ENCODE data around the gene BPIFB2.

Gene BPIFB2

DNA sequence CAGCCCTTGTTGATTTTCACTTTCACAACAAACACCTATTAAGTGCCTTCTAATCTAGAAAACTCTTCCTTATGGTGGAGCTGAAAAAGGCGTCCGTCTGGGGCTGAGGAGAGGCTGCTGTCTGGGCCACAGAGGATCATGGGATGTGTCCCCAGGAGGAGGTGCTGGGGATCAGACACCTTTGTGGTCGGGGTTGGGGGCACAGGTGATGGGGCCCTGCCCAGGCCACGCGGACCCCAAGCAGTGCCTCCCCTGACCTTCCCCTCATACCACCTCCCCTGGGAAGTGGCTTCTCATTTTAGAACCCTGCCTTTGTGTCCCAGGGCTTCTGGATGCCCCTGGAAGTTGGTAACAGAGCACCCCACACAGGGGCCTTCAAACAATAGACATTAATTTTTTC is 44.3 kb upstream of the BPIFB2 start:
- TF ChIP-seq, protein P1, sequence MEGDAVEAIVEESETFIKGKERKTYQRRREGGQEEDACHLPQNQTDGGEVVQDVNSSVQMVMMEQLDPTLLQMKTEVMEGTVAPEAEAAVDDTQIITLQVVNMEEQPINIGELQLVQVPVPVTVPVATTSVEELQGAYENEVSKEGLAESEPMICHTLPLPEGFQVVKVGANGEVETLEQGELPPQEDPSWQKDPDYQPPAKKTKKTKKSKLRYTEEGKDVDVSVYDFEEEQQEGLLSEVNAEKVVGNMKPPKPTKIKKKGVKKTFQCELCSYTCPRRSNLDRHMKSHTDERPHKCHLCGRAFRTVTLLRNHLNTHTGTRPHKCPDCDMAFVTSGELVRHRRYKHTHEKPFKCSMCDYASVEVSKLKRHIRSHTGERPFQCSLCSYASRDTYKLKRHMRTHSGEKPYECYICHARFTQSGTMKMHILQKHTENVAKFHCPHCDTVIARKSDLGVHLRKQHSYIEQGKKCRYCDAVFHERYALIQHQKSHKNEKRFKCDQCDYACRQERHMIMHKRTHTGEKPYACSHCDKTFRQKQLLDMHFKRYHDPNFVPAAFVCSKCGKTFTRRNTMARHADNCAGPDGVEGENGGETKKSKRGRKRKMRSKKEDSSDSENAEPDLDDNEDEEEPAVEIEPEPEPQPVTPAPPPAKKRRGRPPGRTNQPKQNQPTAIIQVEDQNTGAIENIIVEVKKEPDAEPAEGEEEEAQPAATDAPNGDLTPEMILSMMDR (IDR thresholded peaks at IDR 0.05; ENCODE audit: low read depth, low read length), result no peak
- no peak for DNase-seq (ENCODE audit: extremely low read depth, low read depth)

DNA sequence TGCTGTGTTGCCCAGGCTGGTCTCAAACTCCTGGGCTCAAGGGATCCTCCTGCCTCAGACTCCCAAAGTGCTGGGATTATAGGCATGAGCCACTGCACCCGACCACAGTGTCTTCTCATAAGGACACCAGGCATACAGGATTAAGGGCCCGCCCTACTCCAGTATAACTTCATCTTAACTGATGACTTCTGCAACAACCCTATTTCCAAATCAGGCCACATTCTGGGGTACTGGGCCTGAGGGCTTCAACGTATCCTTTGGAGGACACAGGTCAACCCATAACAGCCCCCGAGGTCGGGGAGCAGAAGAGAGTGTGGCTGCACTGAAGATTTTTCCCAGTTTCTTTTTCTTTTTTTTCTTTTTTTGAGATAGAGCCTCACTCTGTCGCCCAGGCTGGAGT is 42.9 kb upstream of the BPIFB2 start:
- TF ChIP-seq, protein P1 (IDR thresholded peaks at IDR 0.05; ENCODE audit: low read depth, low read length), result no peak
- no peak for DNase-seq (ENCODE audit: extremely low read depth, low read depth)

DNA sequence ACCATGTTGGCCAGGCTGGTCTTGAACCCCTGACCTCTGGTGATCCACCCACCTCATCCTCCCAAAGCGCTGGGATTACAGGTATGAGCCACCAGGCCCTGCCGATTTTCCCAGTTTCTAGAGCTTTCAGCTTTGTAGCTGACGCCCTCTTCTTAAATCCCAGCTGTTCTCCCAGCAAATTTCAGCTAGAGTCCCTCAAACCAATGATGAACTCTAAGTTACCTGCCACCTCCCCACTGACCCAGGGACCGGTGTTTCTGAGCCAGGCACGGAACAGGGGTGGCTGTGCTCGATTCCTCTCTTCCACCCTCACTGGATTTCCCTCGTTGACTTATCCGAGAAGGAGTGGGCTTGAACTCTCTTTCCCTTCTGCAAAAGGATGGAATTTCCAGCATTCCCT is 42.4 kb upstream of the BPIFB2 start:
- DNase-seq (ENCODE audit: extremely low read depth, low read depth), result no peak
- TF ChIP-seq, protein P1 (IDR thresholded peaks at IDR 0.05; ENCODE audit: low read depth, low read length), result no peak

DNA sequence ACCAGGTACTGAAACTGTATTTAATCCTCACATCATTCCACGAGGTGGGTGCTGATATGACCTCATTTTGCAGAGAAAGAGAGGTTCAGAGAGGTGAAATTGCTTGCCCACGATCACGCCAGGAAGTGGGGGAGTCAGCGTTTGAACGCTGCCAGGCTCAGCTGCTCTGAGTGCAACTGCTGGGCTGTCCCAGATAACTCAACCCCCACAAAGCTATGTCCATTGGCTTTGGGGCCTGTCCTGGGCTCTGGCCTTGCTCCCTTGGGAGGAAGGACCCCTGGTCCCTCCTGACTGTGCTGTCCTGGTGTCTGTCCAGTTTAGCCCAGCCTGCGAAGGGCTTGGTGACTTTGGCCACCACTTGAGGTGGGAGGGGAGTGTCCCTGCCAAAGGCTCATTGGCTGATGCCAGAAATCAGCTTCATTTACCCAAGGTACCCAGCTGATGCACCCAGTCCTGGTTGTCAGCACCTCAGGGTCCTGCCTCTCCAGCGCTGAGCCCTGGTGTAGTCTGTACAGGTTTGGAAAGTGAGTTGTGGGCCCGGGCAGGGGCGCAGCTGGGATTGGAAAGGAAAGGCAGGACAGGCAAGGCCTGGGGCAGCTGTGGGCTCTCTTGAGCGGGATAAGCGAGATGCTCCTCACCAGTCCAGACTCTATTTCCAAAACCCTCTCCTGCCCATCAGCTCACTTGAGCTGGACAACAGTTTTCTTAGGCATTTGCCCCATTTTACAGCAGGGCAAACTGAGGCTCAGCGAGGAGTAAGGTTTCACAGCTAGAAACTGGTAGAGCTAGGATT is 41.7 kb upstream of the BPIFB2 start:
- DNase-seq (ENCODE audit: extremely low read depth, low read depth), result no peak

DNA sequence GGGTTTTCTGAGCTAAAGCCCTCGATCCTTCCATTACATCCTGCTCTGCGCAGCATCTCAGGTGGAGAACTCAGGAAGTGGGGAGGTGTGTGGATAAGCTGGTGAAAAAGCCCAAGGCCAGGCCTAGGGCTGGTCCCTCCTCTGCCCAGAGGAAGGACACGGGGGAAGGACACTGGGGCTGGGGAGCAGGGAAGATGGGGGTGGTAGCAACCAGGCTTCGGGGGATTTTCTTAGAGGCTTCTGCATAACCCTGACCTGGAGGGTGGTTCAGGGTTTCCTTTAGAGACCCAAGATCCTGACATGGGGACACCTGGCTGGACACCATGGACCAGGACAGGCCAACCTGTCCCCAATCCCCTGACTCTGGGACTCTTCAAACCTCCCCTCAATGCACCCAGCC is 41.1 kb upstream of the BPIFB2 start:
- DNase-seq (ENCODE audit: extremely low read depth, low read depth), result no peak
- TF ChIP-seq, protein P1 (IDR thresholded peaks at IDR 0.05; ENCODE audit: low read depth, low read length), result no peak

More for the DNA sequence above, 41.7 kb upstream of the BPIFB2 start:
- TF ChIP-seq, protein P1 (IDR thresholded peaks at IDR 0.05; ENCODE audit: low read depth, low read length), result no peak

DNA sequence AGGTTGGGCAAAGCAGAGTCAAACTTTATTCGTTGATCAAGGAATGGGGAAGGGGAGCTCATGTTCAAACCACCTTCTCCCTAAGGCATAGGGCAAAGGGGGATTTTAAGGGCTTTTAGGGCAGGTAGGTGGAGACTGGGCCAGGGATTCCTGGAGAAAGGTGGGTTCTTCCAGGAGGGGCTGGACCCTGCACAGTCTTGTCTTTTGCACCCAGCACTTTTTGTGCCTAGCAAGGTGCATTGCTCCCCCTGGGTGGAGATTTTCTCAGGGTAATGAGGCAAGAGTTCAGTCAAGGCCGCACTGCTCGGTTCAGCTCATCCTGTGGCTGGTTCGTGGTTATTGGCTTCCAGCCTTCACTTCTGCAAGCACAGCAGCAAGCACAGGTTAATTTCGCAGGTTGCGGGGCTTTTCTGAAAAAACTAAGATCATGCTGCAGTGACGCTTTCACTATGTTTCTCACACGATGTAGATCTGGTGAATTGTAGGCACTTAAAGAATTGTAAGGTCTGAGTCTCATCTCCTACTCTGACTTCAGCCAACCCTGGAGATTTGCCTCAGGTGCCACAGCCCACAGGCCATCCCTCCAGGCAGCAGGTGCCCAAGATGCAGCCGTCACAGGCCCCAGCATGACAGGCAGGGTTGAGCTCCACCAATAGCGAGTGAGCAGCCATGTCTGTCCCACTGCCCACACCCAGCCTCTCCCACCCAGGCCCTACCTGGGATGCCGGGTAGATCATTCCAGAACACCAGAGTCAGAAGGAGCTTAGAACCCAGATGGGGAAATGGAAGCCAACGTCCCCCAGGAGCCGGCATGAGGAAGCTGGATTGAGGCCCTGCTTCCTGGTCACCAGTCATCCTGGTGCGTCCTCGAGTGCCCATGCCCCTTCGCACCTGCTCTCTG is 40.4 kb upstream of the BPIFB2 start:
- no peak for DNase-seq (ENCODE audit: extremely low read depth, low read depth)
- TF ChIP-seq, protein P1 (IDR thresholded peaks at IDR 0.05; ENCODE audit: low read depth, low read length), result no peak

DNA sequence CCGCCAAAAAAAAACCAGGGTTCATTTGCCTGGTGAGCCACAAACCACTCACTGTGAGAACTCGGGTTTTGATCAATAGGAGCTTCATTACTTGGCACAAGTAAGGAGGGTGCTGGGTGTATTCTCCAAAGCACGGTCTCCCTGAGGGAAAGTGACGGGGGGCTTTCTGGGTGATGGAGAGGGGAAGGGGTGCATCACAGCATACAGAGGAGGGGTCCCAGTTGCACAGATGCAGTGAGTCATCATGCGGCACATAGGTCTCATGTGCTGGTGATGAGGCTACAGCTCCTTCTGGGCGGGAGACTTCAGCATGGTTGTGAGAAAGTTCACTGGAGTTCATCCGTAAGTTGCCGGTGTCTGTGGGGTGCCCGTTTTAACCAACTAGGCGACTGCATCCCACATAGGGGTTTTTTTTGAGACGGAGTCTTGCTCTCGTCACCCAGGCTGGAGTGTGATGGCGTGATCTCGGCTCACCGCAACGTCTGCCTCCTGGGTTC is 39.5 kb upstream of the BPIFB2 start:
- TF ChIP-seq, protein P1 (IDR thresholded peaks at IDR 0.05; ENCODE audit: low read depth, low read length), result no peak
- no peak for DNase-seq (ENCODE audit: extremely low read depth, low read depth)

Measured in AG09319 (cell line).